GM12891 (cell line): ENCODE results near the gene PEAK1.

Source experiments
- PAX5 ChIP-seq: IDR thresholded peaks from 2 replicates; pipeline ENCODE4 v1.6.1; 2011; ENCODE audit warnings: low read length, moderate library complexity, mild to moderate bottlenecking; ENCODE audit not compliant: insufficient read depth, severe bottlenecking
- POLR2A ChIP-seq: IDR thresholded peaks from 2 replicates; pipeline ENCODE4 v1.6.1; 2011; ENCODE audit warnings: low read depth, low read length, control low read depth
- POLR2AphosphoS5 ChIP-seq: IDR thresholded peaks from 2 replicates; pipeline ENCODE4 v1.6.1; 2011; ENCODE audit warnings: low read depth, low read length, control low read depth
- POU2F2 ChIP-seq: IDR thresholded peaks from 2 replicates; pipeline ENCODE4 v1.6.1; 2011; ENCODE audit warnings: low read depth, mild to moderate bottlenecking, control low read depth, low read length, moderate library complexity
- SPI1 ChIP-seq: IDR thresholded peaks from 2 replicates; pipeline ENCODE4 v1.6.1; 2011; ENCODE audit warnings: low read depth, low read length, control low read depth
- TAF1 ChIP-seq: IDR thresholded peaks from 2 replicates; pipeline ENCODE4 v1.6.1; 2011; ENCODE audit warnings: low read depth, low read length, control low read depth

- TF ChIP-seq POLR2AphosphoS5 (no peak), POLR2A (no peak), TAF1 (no peak), POU2F2 (no peak), SPI1 (no peak), PAX5 (no peak)
Observed at GRCh38 chr15:77052556-77052955, 367.3 kb downstream of the PEAK1 start.
